HEK293 (cell line): ENCODE data around the gene RNF34.
"Not testable (repeated sequence)": the region's sequence is repeated elsewhere in the genome, so short reads cannot be mapped to it uniquely, and the experiment has no call there.

Experiments used
- CTCF ChIA-PET: fragments of 350-600 bp; formaldehyde crosslinking; extraction: SDS; loops from one replicate; lab custom pipeline; 2021; ENCODE audit warnings: antibody characterized with exemption; lab: Yijun Ruan, JAX
- POLR2A ChIA-PET: fragments of 300-600 bp; formaldehyde crosslinking; extraction: SDS; loops from one replicate; lab custom pipeline; 2020; ENCODE audit warnings: antibody characterized with exemption, inconsistent platforms; lab: Yijun Ruan, JAX
- H3K27ac ChIP-seq: fragments of 200-500 bp; sonication (Bioruptor generic); 2 replicates; pipeline ENCODE4 v1.5.1; 2014; ENCODE audit warnings: low read depth, low read length, control low read depth, inconsistent platforms; ENCODE audit errors: extremely low read depth
- H3K36me3 ChIP-seq, 2 experiments: fragments of 200-500 bp in 1 of 2; sonication (Bioruptor generic) in 1 of 2; 1 replicate in 1 of 2; 2 replicates in 1 of 2; pipeline ENCODE4 v1.5.1; 2014 to 2017; ENCODE audit warnings: inconsistent platforms in 2 of 2, low read length in 2 of 2; ENCODE audit not compliant: control insufficient read depth in 2 of 2, insufficient read depth in 1 of 2
- H3K4me1 ChIP-seq: fragments of 200-500 bp; sonication (Bioruptor generic); 2 replicates; pipeline ENCODE4 v1.5.1; 2014; ENCODE audit warnings: mild to moderate bottlenecking, low read length, inconsistent platforms; ENCODE audit not compliant: control insufficient read depth, insufficient read depth
- H3K4me3 ChIP-seq: 2 replicates; pipeline ENCODE4 v1.5.1; 2011; ENCODE audit warnings: low read depth, mild to moderate bottlenecking, control low read depth, low read length, moderate library complexity
- H3K9me3 ChIP-seq: fragments of 200-500 bp; sonication (Bioruptor generic); 2 replicates; pipeline ENCODE4 v1.5.1; 2014; ENCODE audit warnings: low read depth, low read length, inconsistent platforms; ENCODE audit not compliant: control insufficient read depth, insufficient read depth
- FEZF1 ChIP-seq: fragments of 450-650 bp; formaldehyde crosslinking; IDR thresholded peaks from 2 replicates; pipeline ENCODE4 v1.5.1; 2016; ENCODE audit warnings: missing biosample characterization, missing genetic modification characterization
- HOXD13 ChIP-seq: sonication (generic); formaldehyde crosslinking; IDR thresholded peaks from 2 replicates; pipeline ENCODE4 v1.8.0; 2022; ENCODE audit warnings: missing genetic modification reagents, borderline replicate concordance
- OVOL3 ChIP-seq: fragments of 450-650 bp; formaldehyde crosslinking; IDR thresholded peaks from 2 replicates; pipeline ENCODE4 v1.5.1; 2016; ENCODE audit warnings: missing biosample characterization, missing genetic modification characterization
- SP7 ChIP-seq: fragments of 450-650 bp; formaldehyde crosslinking; IDR thresholded peaks from 2 replicates; pipeline ENCODE4 v1.5.1; 2016; ENCODE audit warnings: missing biosample characterization, missing genetic modification characterization
- YY2 ChIP-seq: fragments of 450-650 bp; formaldehyde crosslinking; IDR thresholded peaks from 2 replicates; pipeline ENCODE4 v1.5.1; 2016; ENCODE audit warnings: missing biosample characterization, missing genetic modification characterization
- ZNF121 ChIP-seq: fragments of 450-650 bp; formaldehyde crosslinking; IDR thresholded peaks from 2 replicates; pipeline ENCODE4 v1.5.1; 2016; ENCODE audit warnings: missing biosample characterization, missing genetic modification characterization
- ZNF2 ChIP-seq: fragments of 450-650 bp; formaldehyde crosslinking; IDR thresholded peaks from 2 replicates; pipeline ENCODE4 v1.5.1; 2016; ENCODE audit warnings: missing biosample characterization, missing genetic modification characterization
- ZNF394 ChIP-seq: fragments of 450-650 bp; formaldehyde crosslinking; IDR thresholded peaks from 2 replicates; pipeline ENCODE4 v1.5.1; 2016; ENCODE audit warnings: missing biosample characterization, missing genetic modification characterization, mild to moderate bottlenecking, moderate library complexity, borderline replicate concordance
- ZSCAN23 ChIP-seq: fragments of 450-650 bp; formaldehyde crosslinking; IDR thresholded peaks from 2 replicates; pipeline ENCODE4 v1.5.1; 2016; ENCODE audit warnings: missing biosample characterization, missing genetic modification characterization
- TF ChIP-seq, protein P1 (sequence below): fragments of 450-650 bp; formaldehyde crosslinking; IDR thresholded peaks from 2 replicates; pipeline ENCODE4 v1.5.1; 2017; ENCODE audit warnings: missing biosample characterization, missing genetic modification characterization

The RNF34 gene

DNA sequence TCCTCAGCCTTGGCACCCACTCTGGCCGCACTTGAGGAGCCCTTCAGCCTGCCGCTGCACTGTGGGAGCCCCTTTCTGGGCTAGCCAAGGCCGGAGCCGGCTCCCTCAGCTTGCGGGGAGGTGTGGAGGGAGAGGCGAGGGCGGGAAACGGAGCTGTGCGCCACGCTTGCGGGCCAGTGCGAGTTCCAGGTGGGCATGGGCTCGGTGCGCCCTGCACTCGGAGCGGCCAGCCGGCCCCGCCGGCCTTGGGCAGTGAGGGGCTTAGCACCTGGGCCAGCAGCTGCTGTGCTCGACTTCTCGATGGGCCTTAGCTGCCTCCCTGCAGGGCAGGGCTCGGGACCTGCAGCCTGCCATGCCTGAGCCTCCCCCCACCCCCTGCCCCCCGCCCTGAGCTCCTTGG lies 25.6 kb upstream of the RNF34 start:
- ChIA-PET CTCF (interaction anchor here (0.9 kb wide), 1 partner anchor 9 kb away, joined by 3 read pairs; no protein-coding TSS in a partner anchor), POLR2A (interaction anchor here (0.6 to 1.1 kb wide), 3 partner anchors 8 to 25 kb away, joined by 3 to 4 read pairs (median 3); partner anchors contain the start of gene RNF34)
- H3K4me1 ChIP-seq, H3K36me3 ChIP-seq, H3K4me3 ChIP-seq, H3K9me3 ChIP-seq, H3K27ac ChIP-seq: not testable (repeated sequence)

DNA sequence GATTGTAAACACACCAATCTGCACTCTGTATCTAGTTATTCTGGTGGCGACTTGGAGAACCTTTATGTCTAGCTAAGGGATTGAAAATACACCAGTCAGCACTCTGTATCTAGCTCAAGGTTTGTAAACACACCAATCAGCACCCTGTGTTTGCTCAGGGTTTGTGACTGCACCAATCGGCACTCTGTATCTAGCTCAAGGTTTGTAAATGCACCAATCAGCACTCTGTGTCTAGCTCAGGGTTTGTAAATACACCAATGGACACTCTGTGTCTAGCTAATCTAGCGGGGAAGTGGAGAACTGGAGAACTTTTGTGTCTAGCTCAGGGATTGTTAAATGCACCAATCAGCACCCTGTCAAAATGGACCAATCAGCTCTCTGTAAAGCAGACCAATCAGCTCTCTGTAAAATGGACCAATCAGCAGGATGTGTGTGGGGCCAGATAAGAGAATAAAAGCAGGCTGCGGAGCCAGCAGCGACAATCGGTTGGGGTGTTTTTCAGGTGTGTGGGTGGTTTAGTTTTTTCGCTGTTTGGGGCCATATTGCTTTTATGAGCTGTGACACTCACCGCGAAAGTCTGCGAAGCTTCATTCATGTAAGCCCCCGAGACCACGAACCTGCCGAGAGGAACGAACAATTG lies 24.9 kb upstream of the RNF34 start:
- H3K36me3 ChIP-seq, H3K9me3 ChIP-seq, H3K4me1 ChIP-seq, H3K4me3 ChIP-seq, H3K27ac ChIP-seq: not testable (repeated sequence)
- CTCF ChIA-PET: interaction anchor here (0.9 kb wide), 1 partner anchor 8 kb away, joined by 3 read pairs; no protein-coding TSS in a partner anchor
- POLR2A ChIA-PET: interaction anchor here (0.6 to 1.1 kb wide), 3 partner anchors 9 to 24 kb away, joined by 3 to 4 read pairs (median 3); partner anchors contain the start of gene RNF34

DNA sequence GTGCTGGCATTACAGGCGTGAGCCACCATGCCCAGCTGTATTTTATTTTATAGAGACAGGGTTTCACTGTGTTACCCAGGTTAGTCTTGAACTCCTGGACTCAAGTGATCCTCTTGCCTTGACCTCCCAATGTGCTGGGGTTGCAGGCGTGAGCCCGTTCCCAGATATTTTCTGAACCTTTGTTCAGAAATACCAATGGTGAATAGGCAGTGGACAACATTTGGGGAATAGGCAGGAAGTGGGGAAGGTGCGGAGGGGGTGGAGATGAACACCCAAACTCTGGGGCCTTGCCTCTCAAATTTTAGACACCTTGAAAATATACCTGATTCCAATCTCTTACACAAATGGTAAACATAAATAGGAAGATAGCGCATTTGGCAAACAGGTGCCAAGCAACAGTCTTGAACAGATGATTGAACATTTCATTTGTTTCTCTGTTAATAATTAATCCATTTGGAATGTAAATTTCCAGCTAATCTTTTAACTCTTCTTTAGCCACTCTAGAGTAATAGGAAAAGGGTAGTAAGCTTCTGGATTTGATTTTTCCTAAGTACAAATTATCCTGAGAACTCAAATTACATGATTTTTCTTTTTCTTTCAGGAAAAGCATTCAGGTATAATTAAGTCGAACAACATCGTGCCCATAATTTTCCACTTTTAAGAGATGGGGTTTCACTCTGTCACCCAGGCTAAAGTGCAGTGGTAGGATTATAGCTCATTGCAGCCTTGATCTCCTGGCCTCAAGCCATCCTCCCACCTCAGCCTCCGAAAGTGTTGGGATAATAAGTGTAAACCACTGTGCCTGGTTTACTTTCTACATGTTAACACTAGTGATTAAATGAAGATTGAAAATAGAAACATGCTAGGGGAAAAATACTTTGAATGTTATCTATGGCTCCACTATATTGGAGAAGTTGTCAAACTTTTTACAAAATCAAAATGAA lies 22.9 kb upstream of the RNF34 start:
- no peaks in the 10 kb centered on the region for H3K4me1 ChIP-seq
- ChIA-PET POLR2A (no interaction called here), CTCF (interaction anchor here (0.6 to 0.7 kb wide), 3 partner anchors 9 to 863 kb away, joined by 3 to 6 read pairs (median 3); no protein-coding TSS in a partner anchor)
- H3K27ac ChIP-seq: no peak overlapping the region
- H3K36me3 ChIP-seq: no peaks in the 10 kb centered on the region
- H3K9me3 ChIP-seq: no peaks in the 10 kb centered on the region
- no peak for TF ChIP-seq ZNF2 (tag by site-specific recombination)
- H3K4me3 ChIP-seq: no peak overlapping the region

DNA sequence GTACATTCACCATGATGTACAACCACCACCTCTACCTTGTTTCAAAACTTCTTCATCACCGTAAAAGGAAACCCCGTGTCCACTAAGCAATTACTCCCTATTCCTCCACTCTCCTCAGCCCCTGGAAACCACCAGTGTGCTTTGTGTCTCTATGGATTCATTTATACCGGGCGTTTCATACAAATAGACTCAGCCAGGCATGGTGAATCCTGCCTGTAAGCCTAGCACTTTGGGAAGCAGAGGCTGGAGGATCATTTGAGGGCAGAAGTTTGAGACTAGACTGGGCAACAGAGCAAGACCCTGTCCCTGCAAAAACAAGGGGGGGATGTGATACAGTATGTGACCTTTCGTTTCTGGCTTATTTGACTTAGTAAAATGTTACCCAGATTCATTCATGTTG lies 21.2 kb upstream of the RNF34 start:
- H3K4me1 ChIP-seq: no peaks in the 10 kb centered on the region
- H3K27ac ChIP-seq: no peak overlapping the region
- H3K36me3 ChIP-seq: no peaks in the 10 kb centered on the region
- TF ChIP-seq HOXD13 (CRISPR knock-in tag) (no peak), YY2 (tag by site-specific recombination) (no peak), ZNF121 (tag by site-specific recombination) (peak; percentile 56; the same call in 1 of the 2 replicates), FEZF1 (tag by site-specific recombination) (no peak)
- POLR2A ChIA-PET: no interaction called here
- CTCF ChIA-PET: no interaction called here
- H3K4me3 ChIP-seq: no peak overlapping the region
- no peaks in the 10 kb centered on the region for H3K9me3 ChIP-seq

DNA sequence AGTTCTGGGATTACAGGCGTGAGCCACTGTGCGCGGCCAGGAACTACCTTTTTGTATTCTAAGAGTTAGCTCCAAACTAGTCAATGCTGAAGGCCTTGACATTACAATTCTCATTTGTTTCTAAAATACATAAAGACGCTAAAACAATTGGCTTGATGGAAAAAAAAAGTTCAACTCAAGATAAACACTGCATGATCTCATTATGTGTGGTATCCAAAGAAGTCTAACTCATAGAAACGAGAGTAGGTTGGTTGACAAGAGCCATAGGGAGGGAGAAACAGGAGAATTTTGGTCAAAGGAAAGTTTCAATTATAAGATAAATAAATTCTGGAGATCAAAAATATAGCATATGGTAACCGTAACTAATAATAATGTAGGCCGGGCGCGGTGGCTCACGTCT lies 20.0 kb upstream of the RNF34 start:
- Histone ChIP-seq H3K4me3 (no peak overlapping the region), H3K9me3 (no peaks in the 10 kb centered on the region), H3K27ac (no peak overlapping the region), H3K4me1 (no peaks in the 10 kb centered on the region), H3K36me3 (no peaks in the 10 kb centered on the region)
- ChIA-PET POLR2A (no interaction called here), CTCF (no interaction called here)
- TF ChIP-seq SP7 (tag by site-specific recombination): no peak
- TF ChIP-seq, protein P1, sequence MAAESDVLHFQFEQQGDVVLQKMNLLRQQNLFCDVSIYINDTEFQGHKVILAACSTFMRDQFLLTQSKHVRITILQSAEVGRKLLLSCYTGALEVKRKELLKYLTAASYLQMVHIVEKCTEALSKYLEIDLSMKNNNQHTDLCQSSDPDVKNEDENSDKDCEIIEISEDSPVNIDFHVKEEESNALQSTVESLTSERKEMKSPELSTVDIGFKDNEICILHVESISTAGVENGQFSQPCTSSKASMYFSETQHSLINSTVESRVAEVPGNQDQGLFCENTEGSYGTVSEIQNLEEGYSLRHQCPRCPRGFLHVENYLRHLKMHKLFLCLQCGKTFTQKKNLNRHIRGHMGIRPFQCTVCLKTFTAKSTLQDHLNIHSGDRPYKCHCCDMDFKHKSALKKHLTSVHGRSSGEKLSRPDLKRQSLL: no peak
- TF ChIP-seq ZSCAN23 (tag by site-specific recombination): no peak
- TF ChIP-seq OVOL3 (tag by site-specific recombination): no peak
- TF ChIP-seq ZNF394 (tag by site-specific recombination): no peak
